Measurements from ENCODE around the gene TUBGCP3.

TUBGCP3 gene

DNA sequence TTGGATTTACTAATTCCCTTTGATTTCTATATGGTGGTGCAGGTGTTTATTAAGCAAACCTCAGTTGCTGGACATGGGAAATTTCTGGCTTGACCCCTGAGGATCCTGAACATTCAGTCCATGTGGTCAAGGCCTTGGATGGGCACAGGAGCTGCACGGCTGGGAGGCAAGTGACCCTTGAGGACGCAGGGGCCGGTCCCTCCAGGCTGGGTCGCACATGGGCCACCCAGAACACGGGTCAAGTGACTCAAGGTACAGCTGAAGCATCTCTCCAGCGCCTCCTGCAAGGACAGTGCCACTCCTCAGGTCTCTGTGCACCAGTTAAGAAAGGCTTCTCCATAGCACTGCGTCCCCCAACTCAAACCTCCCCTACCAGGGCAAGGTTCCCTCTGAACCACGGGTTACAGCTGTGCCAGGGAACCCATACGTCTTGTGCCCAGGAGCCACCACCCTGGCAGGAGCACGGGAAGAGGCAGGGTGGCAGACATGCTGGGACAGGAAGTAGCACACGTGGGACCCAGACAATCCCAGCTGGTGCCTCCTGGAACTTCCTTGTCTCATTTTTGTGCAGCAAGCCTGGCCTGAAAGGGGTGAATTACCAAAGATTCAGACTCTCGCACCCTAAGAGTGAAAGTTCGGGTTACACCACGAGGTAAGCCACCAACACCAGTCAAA lies 118.7 kb downstream of the TUBGCP3 start:
- no peak for DNase-seq

DNA sequence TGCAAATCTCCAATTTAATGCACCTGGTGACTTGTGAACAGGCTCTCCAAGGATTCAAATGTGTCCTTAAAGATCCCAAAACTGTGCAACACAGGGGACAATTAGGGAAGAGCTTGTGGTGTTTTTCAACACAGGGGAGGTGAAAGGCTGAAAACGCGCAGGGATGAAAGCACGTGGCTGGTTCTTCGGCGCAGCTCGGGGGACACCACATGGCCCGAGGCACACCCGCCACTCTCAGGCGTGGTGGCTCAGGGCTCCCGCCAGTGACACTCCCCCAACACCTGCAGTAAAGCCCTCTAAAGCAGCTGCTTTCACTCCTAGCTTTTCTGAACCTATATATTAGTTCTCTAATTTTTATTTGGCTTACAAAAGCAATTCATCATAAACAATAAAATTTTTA lies 119.9 kb downstream of the TUBGCP3 start:
- no peak for DNase-seq

DNA sequence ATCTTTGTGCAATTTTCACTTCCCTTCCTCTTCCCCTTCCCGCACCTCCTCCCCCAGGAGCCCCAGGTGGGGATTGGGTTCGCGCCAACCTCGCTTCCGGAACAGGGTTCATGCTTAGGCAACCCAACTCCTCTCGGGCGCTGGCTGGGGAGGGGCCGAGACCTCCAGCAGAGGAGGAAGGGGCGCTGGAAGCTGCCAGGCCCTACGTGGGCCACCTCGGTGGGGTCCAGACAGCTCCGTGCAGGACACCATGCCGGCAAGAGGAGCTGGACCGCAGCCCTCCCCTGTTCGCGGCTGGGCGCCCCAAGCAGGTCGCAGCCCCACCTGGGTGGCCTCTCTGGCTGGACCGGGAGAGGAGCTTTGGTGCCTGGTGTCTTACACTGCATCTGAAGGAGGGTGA lies 120.7 kb downstream of the TUBGCP3 start:
- no peak for DNase-seq

DNA sequence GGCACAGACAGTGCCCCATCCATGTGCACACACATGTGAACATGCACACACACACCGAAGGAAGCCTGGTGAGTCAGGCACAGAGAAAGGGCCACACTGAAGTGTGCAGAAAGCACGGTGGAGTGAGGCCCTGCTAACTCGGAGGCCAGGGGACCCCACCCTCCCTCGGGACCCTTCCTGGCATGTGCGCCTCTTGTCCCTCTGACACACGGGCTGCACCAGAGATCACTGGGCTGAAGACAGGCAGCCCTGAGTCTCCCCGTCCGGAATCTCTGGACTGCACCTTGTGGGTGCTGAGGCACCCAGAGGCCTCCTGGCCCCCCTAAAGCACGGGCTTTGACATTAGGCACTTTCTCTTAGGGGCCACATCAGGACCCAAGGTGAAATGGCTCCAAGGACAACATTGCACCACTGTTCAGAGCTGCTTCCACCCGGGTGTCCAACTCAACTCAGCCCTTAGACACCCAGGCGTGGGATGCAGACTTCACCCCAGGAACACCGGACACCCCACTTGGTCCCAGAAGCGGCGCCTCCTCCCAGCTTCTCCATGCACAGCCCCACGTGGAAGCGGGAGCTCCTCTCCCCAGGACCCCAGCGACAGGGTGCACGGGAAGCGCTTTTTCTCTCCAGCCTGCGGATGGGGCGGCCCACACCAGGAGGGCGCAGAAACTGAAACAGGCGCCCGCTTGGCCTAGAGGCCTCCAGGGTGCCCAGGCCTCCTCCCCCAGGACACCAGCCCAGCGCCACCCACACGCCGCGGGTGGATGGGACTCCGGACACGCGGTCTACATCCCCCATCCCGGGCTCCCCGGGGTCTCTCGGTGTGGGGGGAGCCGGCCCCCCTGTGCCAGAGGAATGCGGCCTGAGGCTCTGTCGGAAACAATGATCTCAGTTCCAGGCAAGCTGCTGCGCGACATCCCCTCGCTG lies 121.6 kb downstream of the TUBGCP3 start:
- DNase-seq, result no peak

DNA sequence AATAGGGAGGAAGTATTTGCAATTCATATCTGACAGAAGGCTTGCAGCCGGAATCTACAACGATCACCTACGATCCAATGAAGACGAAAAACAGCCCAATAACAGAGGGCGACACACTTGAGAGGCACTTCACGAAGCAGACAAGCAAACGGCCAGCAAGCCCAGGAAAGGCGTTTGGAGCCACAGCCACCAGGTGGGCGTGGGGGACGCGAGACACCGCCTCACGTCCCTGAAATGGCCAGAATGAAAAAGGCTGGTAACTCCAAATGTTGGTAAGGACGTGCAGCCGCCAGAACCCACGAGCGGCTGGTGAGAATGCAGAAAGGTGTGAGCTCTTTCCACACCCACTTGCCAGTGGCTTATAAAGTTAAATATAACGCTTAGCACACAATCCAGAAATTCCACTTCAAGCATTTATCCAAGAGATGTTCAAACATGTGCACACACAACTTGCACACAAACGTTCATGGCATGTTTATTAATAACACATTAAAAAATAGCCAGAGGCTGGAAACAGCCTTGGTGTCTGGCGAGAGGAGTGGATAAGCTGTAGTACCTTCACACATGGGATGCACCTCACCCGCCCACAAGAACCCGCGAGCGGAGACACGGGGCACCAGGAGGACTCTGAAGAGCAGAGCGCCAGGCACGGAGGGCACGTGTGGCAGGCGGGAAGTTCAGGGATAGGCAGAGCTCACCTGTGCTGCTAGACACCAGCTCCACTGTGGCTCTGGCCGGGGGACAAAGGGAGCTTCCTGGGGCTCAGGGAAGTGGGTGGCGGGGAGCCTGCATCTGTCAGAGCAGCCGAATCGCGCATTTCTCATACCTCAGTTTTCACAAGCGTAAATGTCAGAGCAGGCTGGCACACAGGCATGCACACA lies 122.5 kb downstream of the TUBGCP3 start:
- DNase-seq, result no peak

DNA sequence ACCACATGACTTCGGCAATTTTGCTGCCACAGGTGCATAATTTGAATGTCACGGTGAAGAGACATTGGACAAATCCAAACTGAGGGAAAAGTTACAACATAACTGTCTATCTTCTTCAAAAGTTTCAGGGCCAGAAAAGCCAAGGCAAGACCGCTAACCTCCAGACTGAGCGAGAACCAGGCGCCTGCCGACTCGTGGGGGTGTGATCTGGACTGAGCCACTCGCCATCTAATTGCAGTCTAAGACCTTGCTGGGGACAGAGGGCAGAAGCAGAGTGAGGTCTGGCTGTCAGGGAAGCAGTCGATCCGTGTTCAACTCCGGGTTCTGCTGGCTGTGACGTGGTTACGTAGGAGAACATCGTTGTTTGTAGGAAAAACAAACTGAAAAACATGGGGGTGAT lies 123.2 kb downstream of the TUBGCP3 start:
- no peak for DNase-seq

DNA sequence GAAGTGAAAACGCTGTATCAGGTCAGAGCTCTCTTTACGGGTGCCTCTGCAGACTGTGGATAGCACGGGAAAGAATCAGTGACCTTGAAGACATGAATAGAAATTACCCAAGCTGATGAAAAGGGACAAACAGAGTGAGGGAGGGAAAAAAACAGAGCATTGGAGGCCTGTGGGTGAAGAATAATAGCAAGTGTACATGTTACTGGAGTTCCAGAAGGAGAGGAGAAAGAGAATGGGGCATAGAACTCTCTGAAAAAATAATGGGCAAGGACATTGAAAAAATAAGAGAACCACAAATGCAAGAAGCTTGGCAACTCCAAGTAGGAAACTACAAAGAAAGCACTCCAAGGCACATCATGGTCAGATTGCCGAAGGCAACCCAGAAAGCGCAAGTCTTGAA lies 125.5 kb downstream of the TUBGCP3 start:
- DNase-seq, result no peak

DNA sequence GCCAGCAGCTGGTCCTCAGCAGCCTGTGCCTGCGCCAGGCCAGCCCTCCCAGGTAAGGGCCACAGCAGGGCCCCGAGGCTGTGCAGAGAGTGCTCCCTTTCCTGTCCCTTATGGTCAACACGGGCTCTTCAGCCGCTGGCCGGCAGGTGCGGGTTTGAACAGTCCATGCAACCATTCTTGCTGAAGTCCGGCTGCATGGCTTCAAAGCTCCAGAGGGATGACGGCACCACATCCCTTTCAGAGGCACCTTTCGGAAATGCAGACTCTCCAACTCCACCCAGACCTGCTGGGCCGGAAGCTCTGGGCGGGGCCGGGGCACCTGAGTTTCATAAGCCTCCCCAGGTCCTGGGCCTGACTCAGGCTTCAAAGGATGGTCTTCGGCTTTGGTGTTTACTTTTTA lies 130.5 kb downstream of the TUBGCP3 start:
- no peak for DNase-seq

DNA sequence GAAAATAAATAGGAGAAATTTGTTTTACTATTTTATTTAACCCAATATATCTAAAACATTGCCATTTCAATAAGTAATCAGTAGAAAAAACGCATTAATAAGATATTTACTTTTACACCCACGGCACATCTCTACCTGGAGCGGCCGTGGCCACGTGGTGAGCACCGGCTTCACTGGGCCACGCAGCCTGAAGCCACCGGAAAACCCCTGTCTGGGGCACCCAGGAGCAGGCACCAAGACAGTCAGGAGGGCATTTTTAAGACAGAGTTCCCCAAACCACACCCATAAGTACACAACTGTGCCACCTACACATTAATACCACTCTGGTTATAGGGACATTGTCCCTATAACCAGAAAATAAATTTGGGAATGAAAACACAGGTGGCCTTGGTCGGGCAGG lies 130.9 kb downstream of the TUBGCP3 start:
- no peak for DNase-seq

DNA sequence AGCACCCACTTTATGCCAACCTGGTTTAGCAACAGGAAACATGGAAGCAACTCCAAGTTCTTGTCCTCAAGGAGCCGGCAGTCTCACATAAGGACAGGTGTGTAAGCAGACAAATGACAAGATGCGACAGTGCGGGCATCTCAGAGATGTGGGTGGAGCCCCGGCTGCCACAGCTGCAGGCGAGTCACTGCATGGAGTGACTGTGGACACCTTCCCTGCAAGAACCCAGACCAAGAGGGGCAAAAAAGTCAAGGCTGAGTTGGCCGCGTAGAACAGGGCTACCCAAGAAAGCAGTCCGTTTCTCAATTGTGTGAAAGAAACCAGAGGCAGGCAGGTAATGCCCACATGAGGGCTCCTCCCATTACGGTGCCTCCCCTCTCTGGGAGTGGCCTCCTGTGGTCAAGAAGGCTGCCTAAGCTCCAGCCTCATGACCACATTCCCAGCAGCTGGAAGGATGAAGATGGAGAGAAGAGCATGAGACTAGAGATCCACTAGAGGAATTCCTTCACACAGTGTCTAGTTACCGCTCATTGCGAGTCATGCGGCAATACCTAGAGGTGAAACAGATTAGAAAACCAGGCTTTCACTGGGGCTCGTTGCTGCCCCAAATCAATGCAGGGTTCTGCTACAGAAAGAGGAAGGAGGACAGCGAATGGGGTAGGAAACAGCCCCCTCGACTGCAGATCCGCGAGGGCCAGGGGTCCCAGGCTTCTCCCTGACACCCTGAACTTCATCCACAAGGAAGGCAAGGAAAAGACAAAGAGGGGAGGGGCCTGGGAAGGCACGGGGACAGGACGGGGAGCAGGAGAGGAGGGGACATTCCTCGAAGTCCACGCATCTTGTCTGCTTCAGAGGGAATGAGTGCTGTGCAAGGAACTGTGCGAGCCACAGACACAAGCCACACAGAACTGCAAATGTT lies 131.6 kb downstream of the TUBGCP3 start:
- no peak for DNase-seq

DNA sequence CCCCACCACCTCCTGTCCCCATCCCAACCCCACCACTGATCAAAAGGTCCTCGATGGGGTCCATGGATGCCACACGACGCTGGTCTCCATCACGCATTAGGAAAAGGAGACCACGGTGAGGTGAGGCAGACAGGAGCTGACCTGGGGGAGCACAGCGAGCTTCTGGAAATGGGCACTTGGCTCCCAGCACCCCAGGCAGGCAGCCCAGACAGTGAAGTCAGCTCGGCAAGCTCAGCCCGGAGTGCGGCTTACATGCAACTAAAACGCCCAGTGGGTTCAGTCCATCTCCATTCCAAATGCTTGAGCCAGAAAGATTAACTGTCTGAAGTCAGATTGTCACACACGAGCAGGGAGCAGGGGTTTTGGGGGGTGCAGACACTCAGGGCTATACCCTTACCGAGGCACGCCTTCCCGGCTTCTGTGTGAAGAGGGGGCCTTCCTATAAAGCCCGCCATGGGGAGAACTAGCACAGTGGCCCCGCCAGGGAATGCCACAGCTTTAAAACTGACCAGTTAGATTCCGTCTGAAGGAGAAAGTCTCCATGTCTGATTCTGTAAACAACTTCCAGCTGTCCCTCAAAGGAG lies 132.4 kb downstream of the TUBGCP3 start:
- DNase-seq, result no peak

DNA sequence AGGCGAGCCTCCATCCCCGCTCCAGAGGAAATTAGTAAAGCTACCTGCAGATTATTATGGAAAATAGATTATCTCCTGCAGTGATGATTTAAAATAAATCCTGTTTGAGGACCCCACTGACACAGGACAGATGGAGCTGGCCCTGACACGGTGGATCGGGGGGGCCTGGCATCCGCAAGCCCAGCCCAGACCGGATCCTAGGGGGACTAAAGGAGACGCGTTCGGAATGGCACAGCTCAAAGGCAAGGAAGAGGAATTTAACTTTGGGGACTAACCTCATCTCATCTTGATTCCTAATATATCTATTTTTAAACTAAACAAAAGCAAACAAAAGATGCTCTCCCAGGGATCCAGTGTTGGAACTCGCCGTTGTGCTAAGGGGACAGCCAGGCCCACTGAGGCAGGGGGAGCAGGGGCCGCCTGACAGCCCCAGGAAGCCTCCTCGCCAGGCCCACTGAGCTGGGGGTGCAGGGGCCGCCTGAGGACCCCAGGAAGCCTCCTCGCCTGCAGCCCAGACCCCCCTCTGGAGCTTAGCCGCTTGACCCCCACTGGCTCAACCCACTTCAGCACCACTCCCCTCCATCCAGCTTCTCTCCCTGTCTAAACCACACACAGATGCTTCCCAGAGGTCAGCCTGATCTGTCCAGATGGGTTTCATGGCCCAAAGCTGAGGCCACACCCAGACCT lies 133.2 kb downstream of the TUBGCP3 start:
- DNase-seq, result no peak

DNA sequence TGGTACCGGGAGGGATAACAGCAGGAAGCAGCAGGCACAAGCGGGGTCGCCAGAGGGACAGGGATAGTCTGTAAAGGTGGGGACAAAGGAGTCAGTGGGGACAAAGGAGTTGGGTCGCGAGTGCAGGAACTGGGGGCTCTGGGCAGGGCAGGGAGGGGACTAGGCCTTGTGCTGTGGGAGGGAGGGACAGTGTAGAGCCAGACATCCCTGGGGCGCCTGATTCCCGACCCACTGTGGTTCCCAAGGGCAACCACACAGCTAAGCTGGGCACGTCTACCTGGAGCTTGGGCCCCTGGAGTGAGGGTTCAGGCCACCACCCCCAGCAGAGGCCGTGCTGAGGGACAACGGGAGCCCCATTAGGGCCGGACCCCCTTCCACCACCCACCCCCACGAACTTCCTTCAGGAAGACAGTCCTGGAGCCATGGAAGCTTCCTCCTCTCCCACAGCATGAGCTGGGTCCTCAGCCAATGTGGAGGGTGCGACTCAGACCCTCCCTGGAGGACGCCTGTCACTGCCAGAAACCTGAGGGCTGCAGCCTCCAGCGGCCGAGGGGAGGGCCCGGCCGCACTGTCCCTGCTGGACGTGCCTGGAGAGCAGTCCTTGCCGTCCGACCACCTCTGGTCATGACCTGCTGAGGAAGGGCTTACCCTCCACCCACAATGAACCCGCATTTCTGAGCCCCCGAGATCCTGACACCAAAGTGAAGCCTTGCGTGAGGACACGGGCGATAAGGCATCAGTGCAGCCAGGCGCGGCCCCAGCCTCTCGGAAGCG lies 133.9 kb downstream of the TUBGCP3 start:
- DNase-seq, result no peak

DNA sequence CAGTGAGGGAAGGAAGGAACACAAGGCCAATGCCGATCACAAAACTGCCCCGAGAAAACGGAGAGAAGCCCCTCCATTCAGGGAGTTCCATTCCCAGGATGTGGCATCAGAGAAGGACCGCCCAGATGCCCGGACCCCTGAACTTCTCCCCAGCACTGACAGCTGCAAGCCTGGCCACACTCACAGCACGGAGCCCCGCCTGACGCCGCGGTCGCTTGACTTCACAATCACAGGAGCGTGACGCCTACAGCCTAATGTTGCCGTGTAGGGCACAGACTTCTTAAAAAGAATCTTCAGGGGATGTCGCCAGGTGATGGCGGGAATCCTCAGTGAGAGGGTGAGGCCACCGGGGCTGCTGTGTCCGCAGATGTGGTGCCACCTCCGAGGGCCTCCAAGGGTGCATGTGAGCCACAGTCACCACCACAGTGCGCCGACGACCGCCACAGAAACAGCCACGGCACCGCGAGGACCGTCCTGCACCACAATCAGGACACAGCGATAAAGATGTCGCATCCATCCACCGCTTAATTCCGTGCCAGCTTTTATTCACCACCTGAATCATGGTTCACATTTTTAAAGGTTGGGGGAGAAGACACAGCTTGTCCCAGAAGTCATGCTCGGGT lies 134.6 kb downstream of the TUBGCP3 start:
- DNase-seq, result no peak

DNA sequence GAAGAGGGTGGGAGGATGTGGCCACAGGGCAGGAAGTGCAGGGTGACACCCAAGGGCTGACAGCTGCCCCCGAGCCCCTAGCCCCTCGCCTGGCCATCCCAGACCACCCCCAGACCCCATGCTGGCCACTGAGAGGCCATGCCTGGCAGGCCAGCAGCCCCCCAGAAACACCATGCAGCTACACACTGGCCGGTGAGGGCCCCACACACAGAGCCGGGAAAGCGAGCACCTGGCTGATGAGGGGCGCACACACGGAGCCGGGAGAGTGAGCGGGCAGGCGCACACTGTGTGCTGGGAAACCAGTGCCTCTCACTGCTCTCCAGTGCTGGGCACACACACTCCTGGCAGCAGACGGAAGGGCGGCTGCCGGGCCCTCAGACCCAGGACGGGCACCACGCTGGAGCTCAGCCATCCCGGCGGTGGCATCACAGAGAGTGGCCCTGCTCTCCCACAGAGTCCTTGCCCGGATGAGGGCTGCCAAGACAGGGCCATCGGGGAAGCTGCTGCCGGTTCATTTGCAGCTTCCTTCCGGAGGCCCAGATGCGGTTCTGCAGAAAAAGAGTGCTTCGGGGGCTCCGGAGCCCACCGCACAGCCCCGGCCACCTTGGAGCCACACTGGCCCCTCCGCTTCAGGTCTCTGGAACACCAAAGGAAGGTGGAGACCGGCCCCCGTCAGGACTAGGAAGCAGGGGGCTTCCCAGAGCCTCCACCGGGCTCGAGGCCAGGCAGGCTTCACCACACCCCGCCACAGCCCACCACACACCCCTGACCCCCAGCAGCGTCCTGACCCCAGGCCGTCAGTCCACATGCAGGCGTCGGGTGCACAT lies 135.4 kb downstream of the TUBGCP3 start:
- no peak for DNase-seq

DNA sequence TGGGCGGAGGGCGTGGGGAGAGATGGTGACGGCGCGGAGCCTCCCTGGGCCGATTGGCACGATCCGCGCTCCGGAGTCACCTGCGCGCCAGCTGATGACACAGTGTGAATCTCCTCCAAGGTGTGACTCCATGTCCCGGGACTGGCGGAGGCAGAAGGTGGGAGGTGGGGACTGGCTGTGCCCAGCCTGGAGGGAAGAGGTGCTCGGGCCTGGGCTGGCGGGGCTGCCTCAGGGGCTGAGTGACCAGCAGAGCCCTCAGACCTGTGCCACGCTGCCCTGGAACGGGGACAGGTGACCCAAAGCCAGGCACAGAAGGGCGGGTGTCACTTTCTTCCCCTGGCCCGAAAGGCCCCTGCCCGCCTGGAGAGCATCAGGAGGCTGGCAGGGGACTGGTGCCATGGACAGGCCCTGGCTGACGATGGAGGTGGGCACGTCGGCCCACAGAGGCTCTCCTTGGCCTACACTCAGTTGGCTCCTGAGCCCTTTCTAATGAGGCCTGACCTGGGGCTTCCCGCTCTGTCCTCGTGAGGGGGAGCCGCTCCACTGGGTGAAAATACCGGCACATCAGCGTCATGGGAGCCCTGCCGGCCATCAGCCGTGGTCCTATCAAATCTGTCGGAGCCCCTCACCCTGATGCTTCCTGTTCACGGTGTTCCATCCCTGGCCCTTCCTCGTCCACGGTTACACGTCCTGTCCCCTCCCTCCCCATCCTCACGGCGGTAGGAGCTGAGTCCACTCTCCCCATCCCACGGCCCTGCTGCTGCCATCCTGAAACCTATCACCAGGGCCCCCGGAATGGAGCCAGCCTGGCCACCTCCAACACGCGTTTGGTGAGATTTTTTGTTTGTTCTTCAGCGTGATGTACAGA lies 136.2 kb downstream of the TUBGCP3 start:
- DNase-seq, result no peak

DNA sequence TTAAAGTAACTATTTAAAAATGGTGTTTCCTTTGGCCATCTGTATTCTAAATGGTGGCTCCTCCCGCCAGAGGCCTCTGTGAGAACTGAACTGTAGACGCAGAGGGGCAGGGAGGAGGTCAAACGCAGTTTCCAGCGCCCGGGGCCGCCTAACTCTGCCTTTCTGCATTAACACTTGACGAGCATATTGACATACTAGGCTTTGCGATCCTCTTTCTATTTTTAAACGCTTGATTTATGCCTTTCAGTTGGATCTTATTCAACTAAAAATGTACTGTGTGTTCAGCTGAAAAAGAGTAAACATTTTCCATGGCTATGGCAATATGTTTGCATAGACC lies 137.1 kb downstream of the TUBGCP3 start:
- DNase-seq, result peak; percentile 91

Measured in NCI-H1092 treated with DMSO at 0.1 percent for 48 hours (cell line).